ENCODE measurements around the gene MATK.
"Not testable (repeated sequence)": the region's sequence is repeated elsewhere in the genome, so short reads cannot be mapped to it uniquely, and the experiment has no call there.

The MATK gene

GRCh38 chr19:3771906-3772455, 14.2 kb downstream of the MATK start, which contains the start of gene RAX2:
Gene RAX2, minus strand, starts transcription at chr19:3772228. Its CDS starts 486 bp downstream, at chr19:3771742.
- DNase-seq (ENCODE audit: low read depth in 1 of 2, low spot score in 1 of 2) = no peak

GRCh38 chr19:3771000-3771905, 14.9 kb downstream of the MATK start:
- DNase-seq (ENCODE audit: low read depth in 1 of 2, low spot score in 1 of 2) = no peak

GRCh38 chr19:3770136-3770999, 15.8 kb downstream of the MATK start:
- no peak for DNase-seq (ENCODE audit: low read depth in 1 of 2, low spot score in 1 of 2)

GRCh38 chr19:3769494-3769893, 16.7 kb downstream of the MATK start:
- no peak for DNase-seq (ENCODE audit: low read depth in 1 of 2, low spot score in 1 of 2)

GRCh38 chr19:3768748-3769099, 17.5 kb downstream of the MATK start:
- no peak for DNase-seq (ENCODE audit: low read depth in 1 of 2, low spot score in 1 of 2)

GRCh38 chr19:3768015-3768747, 18.0 kb downstream of the MATK start:
- DNase-seq (ENCODE audit: low read depth in 1 of 2, low spot score in 1 of 2) = no peak

GRCh38 chr19:3767050-3767449, 19.1 kb downstream of the MATK start:
- no peak for DNase-seq (ENCODE audit: low read depth in 1 of 2, low spot score in 1 of 2)

- DNase-seq (ENCODE audit: low read depth in 1 of 2, low spot score in 1 of 2) = no peak
Observed at GRCh38 chr19:3766520-3766919, 19.7 kb downstream of the MATK start.

- not testable (repeated sequence) for DNase-seq (ENCODE audit: low read depth in 1 of 2, low spot score in 1 of 2)
Observed at GRCh38 chr19:3765757-3766156, 20.4 kb downstream of the MATK start.

- DNase-seq (ENCODE audit: low read depth in 1 of 2, low spot score in 1 of 2) = no peak
Observed at GRCh38 chr19:3765121-3765520, 21.1 kb downstream of the MATK start.

GRCh38 chr19:3762501-3763459, 23.4 kb downstream of the MATK start, which contains the start of gene MRPL54:
Gene MRPL54, plus strand, starts transcription at chr19:3762682. Its CDS starts 19 bp downstream, at chr19:3762701.
- DNase-seq (ENCODE audit: low read depth in 1 of 2, low spot score in 1 of 2) = peak; percentile 99 to 100

GRCh38 chr19:3762130-3762473, 24.1 kb downstream of the MATK start:
- DNase-seq (ENCODE audit: low read depth in 1 of 2, low spot score in 1 of 2) = no peak

- peak; percentile 95 to 97 for DNase-seq (ENCODE audit: low read depth in 1 of 2, low spot score in 1 of 2)
Observed at GRCh38 chr19:3761382-3762129, 24.6 kb downstream of the MATK start, which contains the start of gene APBA3. Gene APBA3, minus strand, starts transcription at chr19:3761692. Its CDS starts 1,428 bp downstream, at chr19:3760264.

- no peak for DNase-seq (ENCODE audit: low read depth in 1 of 2, low spot score in 1 of 2)
Observed at GRCh38 chr19:3760871-3761361, 25.3 kb downstream of the MATK start.

- no peak for DNase-seq (ENCODE audit: low read depth in 1 of 2, low spot score in 1 of 2)
Observed at GRCh38 chr19:3759482-3760254, 26.5 kb downstream of the MATK start.

- DNase-seq (ENCODE audit: low read depth in 1 of 2, low spot score in 1 of 2) = not testable (repeated sequence)
Observed at GRCh38 chr19:3758297-3758696, 27.9 kb downstream of the MATK start.

- not testable (repeated sequence) for DNase-seq (ENCODE audit: low read depth in 1 of 2, low spot score in 1 of 2)
Observed at GRCh38 chr19:3757705-3758104, 28.5 kb downstream of the MATK start.

Measured in stimulated activated CD4-positive, alpha-beta T cell treated with anti-CD3 and anti-CD28 coated beads, Interleukin-15, amount 100 ng/mL, for 1 hour (primary cell).